ENCODE data around the gene ABAT.

- no peak for TF ChIP-seq CTCF (IDR thresholded peaks at IDR 0.05)
- TF ChIP-seq POLR2A (IDR thresholded peaks at IDR 0.05): no peak
Observed at GRCh38 chr16:8644211-8645140, 29.9 kb upstream of the ABAT start.
